Effector memory CD8-positive, alpha-beta T cell (primary cell): Measurements from ENCODE around the gene MTRF1.

Experiments used
- ATAC-seq: fragments of 150-1000 bp; cut with Tn5 transposase; replicated peaks from 2 replicates; pipeline ENCODE4 v1.10.0; 2021; ENCODE audit warnings: mild to moderate bottlenecking, moderate library complexity
- DNase-seq, 3 experiments: peaks; one replicate each; pipeline ENCODE4 v3.0.0; 2021
- H3K27ac Mint-ChIP-seq, 2 donors: one replicate each; pipeline ENCODE4 v1.8.0; 2022; ENCODE audit warnings: mild to moderate bottlenecking in 2 of 2, mixed read lengths in 2 of 2, moderate library complexity in 2 of 2
- H3K27me3 Mint-ChIP-seq, 2 donors: one replicate each; pipeline ENCODE4 v1.8.0; 2022; ENCODE audit warnings: mixed read lengths in 2 of 2
- H3K36me3 Mint-ChIP-seq: one replicate; pipeline ENCODE4 v1.8.0; 2022; ENCODE audit warnings: mild to moderate bottlenecking, moderate library complexity, mixed read lengths; ENCODE audit not compliant: insufficient read depth
- H3K4me1 Mint-ChIP-seq, 2 donors: one replicate each; pipeline ENCODE4 v1.8.0; 2022; ENCODE audit warnings: low read depth in 2 of 2, mixed read lengths in 2 of 2
- H3K4me3 Mint-ChIP-seq, 2 donors: one replicate each; pipeline ENCODE4 v1.8.0; 2022; ENCODE audit warnings: mild to moderate bottlenecking in 2 of 2, mixed read lengths in 2 of 2, moderate library complexity in 2 of 2
- H3K9me3 Mint-ChIP-seq, 2 donors: one replicate each; pipeline ENCODE4 v1.8.0; 2022; ENCODE audit warnings: mixed read lengths in 2 of 2

Gene MTRF1

DNA sequence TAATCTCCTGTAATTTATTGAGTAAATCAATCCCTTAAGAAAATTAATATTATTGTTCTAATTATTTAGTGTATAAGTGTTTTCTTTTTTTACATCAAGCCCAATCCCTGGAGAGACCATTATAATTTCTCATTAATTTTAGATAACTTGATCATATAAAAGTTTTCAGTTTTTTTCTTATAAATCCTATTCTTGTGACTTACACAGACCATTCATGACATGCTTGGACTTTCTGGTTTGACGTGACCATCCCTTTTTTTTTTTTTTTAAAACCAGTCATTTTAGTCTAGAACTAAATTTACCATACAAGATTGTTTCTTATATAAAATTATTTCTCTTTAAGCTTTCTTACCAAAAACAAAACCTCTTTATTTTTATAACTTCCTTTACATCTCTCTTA lies 5.4 kb upstream of the MTRF1 start:
- Mint-ChIP-seq H3K4me3 (no peak overlapping the region), H3K9me3 (no peaks in the 10 kb centered on the region), H3K4me1 (peaks cover 8 to 10% of the 10 kb centered on the region in 2 donors), H3K27ac (no peak overlapping the region), H3K27me3 (no peaks in the 10 kb centered on the region), H3K36me3 (no peaks in the 10 kb centered on the region)
- ATAC-seq (no peak), DNase-seq (no peak)

- ATAC-seq, result no peak
- H3K9me3 Mint-ChIP-seq, result no peaks in the 10 kb centered on the region
- no peak for DNase-seq
- no peak overlapping the region for H3K27ac Mint-ChIP-seq
- peaks cover 6% of the 10 kb centered on the region for H3K36me3 Mint-ChIP-seq
- H3K4me3 Mint-ChIP-seq, result no peak overlapping the region
- H3K27me3 Mint-ChIP-seq, result no peaks in the 10 kb centered on the region
- peaks cover 9 to 16% of the 10 kb centered on the region in 2 donors for H3K4me1 Mint-ChIP-seq
Observed at GRCh38 chr13:41267106-41267505, 3.7 kb upstream of the MTRF1 start.

DNA sequence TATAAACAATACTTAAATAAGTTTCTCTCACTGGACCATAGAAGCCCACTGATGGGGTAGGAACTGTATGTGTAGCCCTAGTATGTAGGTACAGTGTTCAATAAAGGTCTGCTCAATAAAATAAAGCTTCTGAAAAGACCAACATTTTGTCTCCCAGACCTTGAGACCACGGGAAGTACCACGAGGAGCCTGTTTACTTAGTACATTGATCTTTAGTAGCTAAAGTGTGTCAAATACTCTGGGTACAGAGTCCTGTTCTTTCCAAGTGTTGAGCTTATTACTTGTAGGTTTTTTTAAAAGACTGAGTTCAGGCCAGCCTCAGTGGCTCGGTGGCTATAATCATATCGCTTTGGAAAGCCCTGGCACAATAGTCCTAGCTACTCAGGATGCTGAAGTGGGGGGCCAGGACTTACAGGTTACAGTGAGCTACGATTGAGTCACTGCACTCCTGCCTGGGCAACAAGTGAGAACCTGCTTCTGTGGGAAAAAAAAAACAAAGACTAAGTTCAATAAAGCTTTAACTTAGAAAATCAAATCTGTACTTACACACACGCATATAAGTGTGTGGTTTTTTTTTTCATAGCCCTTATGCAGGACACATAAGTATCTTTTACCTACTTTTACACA lies 3.4 kb downstream of the MTRF1 start:
- Mint-ChIP-seq H3K4me3 (no peak overlapping the region), H3K27me3 (no peaks in the 10 kb centered on the region), H3K36me3 (peaks cover 14% of the 10 kb centered on the region), H3K4me1 (peaks cover 9 to 24% of the 10 kb centered on the region in 2 donors), H3K9me3 (no peaks in the 10 kb centered on the region), H3K27ac (no peak overlapping the region)
- DNase-seq (no peak), ATAC-seq (no peak)

- DNase-seq (no peak), ATAC-seq (no peak)
- Mint-ChIP-seq H3K27me3 (no peaks in the 10 kb centered on the region), H3K4me1 (peaks cover 7 to 17% of the 10 kb centered on the region in 2 donors), H3K4me3 (no peak overlapping the region), H3K27ac (no peak overlapping the region), H3K9me3 (no peaks in the 10 kb centered on the region), H3K36me3 (peaks cover 18% of the 10 kb centered on the region)
Observed at GRCh38 chr13:41257535-41257934, 5.8 kb downstream of the MTRF1 start.

- Mint-ChIP-seq H3K27ac (no peak overlapping the region), H3K27me3 (no peaks in the 10 kb centered on the region), H3K4me1 (peaks cover 7 to 15% of the 10 kb centered on the region in 2 donors), H3K4me3 (no peak overlapping the region), H3K9me3 (no peaks in the 10 kb centered on the region), H3K36me3 (peaks cover 13% of the 10 kb centered on the region)
- DNase-seq (no peak), ATAC-seq (no peak)
Observed at GRCh38 chr13:41254902-41255301, 8.5 kb downstream of the MTRF1 start.

GRCh38 chr13:41250993-41251392 lies 12.4 kb downstream of the MTRF1 start:
- H3K36me3 Mint-ChIP-seq, result peaks cover 13% of the 10 kb centered on the region
- ATAC-seq, result no peak

DNA sequence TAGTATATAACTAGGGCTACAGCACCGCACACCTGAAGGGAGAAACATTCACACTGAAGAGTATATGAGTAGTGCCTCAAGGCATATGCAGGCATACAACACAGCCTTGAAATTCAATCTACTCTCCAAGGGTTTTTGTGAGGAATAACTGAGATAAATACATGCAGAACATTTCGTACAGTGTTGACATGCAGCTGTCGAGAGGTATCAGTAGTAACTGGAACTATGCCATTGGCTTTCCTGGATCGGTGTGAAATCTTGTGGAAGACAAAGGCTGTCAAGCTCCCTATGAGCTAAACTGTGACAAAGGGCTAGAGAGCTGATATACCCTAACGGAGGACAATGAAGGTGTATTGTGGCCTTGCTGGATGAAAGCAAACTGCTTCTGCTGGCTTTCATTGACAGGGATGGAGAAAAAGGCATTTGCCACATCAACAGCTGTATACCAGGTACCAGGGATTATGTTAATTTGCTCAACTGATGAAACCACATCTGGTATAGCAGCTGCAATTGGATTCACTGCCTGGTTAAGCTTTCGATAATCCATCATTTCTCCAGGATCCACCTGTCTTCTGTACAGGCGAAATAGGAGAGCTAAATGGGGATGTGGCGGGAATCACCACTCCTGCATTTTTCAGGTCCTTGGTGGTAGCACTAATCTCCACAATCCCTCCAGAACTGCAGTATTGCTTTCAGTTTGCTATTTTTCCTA lies 16.3 kb downstream of the MTRF1 start:
- H3K36me3 Mint-ChIP-seq, result peaks cover 4% of the 10 kb centered on the region
- no peaks in the 10 kb centered on the region for H3K27me3 Mint-ChIP-seq
- no peak for DNase-seq
- no peak for ATAC-seq
- H3K4me3 Mint-ChIP-seq, result no peak overlapping the region
- no peak overlapping the region for H3K27ac Mint-ChIP-seq
- H3K9me3 Mint-ChIP-seq, result no peaks in the 10 kb centered on the region
- H3K4me1 Mint-ChIP-seq, result peaks cover 0 to 12% of the 10 kb centered on the region in 2 donors

More at GRCh38 chr13:41250993-41251392, 12.4 kb downstream of the MTRF1 start:
- Mint-ChIP-seq H3K9me3 (no peaks in the 10 kb centered on the region), H3K4me1 (peaks cover 0 to 2% of the 10 kb centered on the region in 2 donors), H3K27me3 (no peaks in the 10 kb centered on the region), H3K27ac (no peak overlapping the region), H3K4me3 (no peak overlapping the region)
- no peak for DNase-seq

DNA sequence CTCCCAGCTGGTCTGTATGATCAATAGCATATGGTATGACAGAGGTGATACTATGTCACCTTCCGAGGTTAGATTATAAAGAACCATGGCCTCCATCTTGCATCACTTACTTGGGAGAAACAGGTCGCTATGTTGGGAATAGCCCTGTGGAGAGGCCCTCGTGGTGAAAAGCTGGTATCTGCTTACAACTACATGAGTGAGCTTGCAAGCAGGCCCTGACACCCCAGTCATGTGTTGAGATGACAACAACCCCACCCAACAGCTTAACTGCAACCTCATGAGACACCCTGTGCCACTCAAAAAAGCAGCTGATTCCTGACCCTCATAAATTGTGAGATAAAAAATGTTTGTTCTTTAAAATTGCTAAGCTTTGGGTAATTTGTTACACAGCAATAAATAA lies 18.8 kb downstream of the MTRF1 start:
- Mint-ChIP-seq H3K27ac (peak overlapping the region in 1 of 2 donors; percentile 64), H3K4me3 (no peak overlapping the region), H3K36me3 (peaks cover 7% of the 10 kb centered on the region), H3K27me3 (no peaks in the 10 kb centered on the region), H3K9me3 (no peaks in the 10 kb centered on the region), H3K4me1 (peaks cover 0 to 12% of the 10 kb centered on the region in 2 donors)
- ATAC-seq (no peak), DNase-seq (no peak)

DNA sequence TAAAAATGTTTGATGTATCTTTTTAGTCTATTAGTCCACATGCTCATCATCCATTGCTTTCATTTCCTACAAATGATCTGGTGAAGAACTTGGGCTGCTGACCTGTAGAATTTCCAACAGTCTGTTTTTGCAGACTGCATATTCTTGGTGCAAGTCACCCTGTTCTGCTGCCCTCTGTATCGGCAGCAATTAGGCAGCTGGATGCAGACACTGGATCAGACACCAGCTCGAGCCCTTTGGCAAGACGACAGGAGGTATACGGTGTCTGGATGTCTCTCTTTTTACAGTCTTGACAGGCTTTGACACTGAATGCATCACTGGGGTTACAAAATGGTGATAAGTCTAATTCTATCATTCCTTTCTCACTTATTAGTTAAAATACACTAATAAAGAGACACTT lies 21.8 kb downstream of the MTRF1 start:
- DNase-seq, result no peak
- Mint-ChIP-seq H3K36me3 (peaks cover 10% of the 10 kb centered on the region), H3K4me3 (no peak overlapping the region), H3K27ac (no peak overlapping the region), H3K9me3 (no peaks in the 10 kb centered on the region), H3K4me1 (peaks cover 0 to 12% of the 10 kb centered on the region in 2 donors), H3K27me3 (no peaks in the 10 kb centered on the region)
- no peak for ATAC-seq

- Mint-ChIP-seq H3K36me3 (peaks cover 22% of the 10 kb centered on the region), H3K27ac (no peak overlapping the region), H3K27me3 (no peaks in the 10 kb centered on the region), H3K4me1 (peaks cover 3 to 17% of the 10 kb centered on the region in 2 donors), H3K4me3 (no peak overlapping the region), H3K9me3 (no peaks in the 10 kb centered on the region)
- DNase-seq (no peak), ATAC-seq (no peak)
Observed at GRCh38 chr13:41236369-41236768, 27.0 kb downstream of the MTRF1 start.

GRCh38 chr13:41232578-41233480 lies 30.5 kb downstream of the MTRF1 start:
- Mint-ChIP-seq H3K36me3 (peaks cover 22% of the 10 kb centered on the region), H3K4me1 (peaks cover 3 to 17% of the 10 kb centered on the region in 2 donors), H3K9me3 (no peaks in the 10 kb centered on the region), H3K4me3 (no peak overlapping the region), H3K27ac (peak overlapping the region; percentile 76 to 82), H3K27me3 (no peaks in the 10 kb centered on the region)
- DNase-seq (no peak), ATAC-seq (no peak)

DNA sequence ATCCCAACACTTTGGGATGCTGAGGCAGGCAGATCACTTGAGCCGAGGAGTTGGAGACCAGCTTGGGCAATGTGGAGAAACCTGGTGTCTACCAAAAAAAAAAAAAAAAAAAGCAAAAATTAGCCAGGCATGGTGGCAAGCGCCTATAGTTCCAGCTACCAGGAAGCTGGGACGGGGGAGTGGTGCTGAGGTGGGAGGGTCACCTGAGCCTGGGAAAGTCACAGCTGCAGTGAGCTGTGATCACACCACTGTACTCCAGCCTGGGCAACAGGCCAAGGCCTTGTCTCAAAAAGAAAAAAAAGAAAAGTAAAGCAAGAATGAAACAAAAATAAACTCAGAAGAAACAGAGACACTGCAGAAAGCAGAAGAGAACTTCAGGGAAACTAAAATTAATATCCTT lies 31.6 kb downstream of the MTRF1 start:
- Mint-ChIP-seq H3K36me3 (peaks cover 26% of the 10 kb centered on the region), H3K9me3 (no peaks in the 10 kb centered on the region), H3K27ac (peak overlapping the region; percentile 76 to 82), H3K27me3 (no peaks in the 10 kb centered on the region), H3K4me3 (peak overlapping the region in 1 of 2 donors; percentile 43), H3K4me1 (peaks cover 3 to 17% of the 10 kb centered on the region in 2 donors)
- ATAC-seq (no peak), DNase-seq (peak in 1 of 3 experiments; percentile 22)

DNA sequence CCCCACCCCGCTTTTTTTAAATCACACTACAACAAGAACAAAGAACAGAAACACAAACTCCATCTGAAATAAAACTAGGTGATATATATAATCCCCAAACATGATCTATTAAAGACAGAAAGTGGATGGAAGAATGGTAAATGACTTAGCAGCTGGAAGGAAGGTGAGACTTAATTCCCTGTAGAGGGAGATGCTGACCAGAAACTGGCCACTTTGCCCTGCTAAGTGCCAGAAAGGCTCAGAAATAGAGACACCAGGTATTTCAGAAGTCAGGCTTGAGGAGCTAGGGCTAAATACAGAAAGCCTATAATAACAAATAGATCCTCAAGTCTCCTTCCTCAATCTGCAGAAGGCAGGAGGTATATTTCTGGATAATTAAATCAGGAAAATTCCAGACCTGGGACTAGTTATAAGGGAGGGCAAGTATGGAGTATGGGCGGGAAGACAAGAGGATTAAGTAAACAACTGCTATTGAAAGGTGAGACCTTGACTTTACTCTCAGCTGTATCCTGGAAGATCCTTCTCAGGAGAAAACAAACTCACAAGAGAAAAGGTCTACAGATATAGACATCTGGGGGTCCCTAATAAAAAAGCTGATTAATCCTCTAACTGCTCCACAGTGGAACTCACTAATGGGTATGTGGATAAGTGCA lies 32.2 kb downstream of the MTRF1 start:
- Mint-ChIP-seq H3K4me3 (peak overlapping the region in 1 of 2 donors; percentile 43), H3K9me3 (no peaks in the 10 kb centered on the region), H3K27me3 (no peaks in the 10 kb centered on the region), H3K36me3 (peaks cover 28% of the 10 kb centered on the region), H3K4me1 (peaks cover 3 to 17% of the 10 kb centered on the region in 2 donors), H3K27ac (peak overlapping the region; percentile 76 to 82)
- no peak for DNase-seq
- ATAC-seq, result no peak
